IPS DF 4.7 (cell line): ENCODE measurements around the gene KLK10.
"Not testable (repeated sequence)": the region's sequence is repeated elsewhere in the genome, so short reads cannot be mapped to it uniquely, and the experiment has no call there.

Experiments
- DNase-seq: peaks from one replicate; pipeline ENCODE4 v3.0.0-alpha.2; 2013; ENCODE audit warnings: low spot score; ENCODE audit errors: extremely low read depth

KLK10 gene

DNA sequence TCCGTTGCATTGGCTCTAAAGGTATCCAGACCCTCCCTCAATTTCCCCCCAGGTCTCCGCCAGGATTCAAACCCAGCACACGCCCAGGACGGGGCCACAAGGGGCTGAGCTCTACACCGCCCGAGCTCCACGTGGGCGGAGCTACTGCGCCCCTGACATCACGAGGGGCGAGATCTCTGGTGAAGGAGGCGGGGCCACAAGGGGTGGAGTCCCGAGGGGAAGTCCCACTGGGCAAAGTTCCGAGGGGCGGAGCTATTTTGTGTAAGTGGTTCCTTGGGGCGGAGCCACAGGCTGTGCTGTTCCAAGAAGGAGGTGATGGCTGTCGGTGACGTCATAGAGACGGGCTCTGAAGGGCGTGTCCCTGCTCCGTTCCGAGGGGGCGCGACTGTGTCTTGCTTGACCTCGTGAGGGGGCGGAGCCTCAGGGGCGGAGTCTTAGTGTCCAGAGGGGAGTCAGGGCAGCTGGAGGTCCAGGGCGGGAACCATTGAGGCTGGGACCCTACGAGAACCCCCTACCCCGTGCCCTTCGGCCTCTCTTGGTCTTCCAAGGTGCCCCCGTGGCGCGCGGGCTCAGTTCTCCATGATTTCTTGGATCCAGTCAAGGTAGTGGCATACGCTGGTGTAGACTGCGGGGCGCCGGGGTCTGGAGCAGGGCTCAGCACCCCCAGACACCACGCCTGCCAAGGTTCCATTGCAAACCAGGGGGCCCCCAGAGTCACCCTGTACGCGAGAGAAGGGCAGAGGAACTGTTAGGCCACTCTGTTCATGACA lies 16.8 kb downstream of the KLK10 start:
- DNase-seq = no peak

DNA sequence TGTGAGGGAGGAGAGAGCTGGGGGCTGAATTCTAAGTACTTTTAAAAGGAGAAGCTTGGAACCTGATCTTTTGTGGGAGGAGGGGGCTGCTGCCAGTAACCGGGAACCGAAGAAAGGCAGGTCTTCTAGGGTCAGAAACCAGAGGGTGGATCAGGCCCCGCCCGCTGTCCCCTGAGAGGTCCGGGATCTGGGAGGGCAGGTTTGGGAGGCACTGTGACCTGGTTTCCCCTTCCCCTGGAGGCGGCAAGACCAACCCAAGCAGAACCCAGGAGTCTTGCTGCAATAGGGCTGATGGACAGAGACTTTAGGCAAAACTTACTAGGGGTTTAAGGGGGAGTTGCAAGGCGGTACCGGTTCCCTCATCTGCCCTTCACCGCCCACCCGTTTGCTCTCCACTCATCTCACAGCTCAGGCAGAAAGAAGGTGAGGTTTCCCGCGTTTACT lies 17.4 kb downstream of the KLK10 start:
- no peak for DNase-seq

DNA sequence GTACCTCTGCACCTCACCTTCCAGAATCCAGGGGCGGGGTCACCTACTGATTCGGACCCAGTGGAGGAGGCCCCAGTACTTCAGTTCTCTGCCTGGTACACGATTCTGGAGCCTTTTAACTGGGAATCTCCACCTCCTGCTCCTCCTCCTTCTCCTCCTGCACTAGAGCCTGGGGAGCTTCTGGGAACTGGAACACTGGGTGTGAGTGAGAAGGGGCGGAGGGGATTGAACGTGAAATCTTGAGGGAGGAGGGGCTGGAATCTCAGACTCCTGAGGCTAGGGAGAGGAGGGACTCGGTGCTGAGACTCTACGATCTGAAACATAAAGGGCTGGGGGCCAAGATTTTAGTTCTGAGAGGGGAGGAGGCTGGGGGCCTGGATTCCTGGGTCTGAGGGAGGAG lies 18.0 kb downstream of the KLK10 start, which contains the start of gene KLK8:
TSS of gene KLK8 (minus strand) at position 90 of the 400 bp plus-strand sequence. CDS start 437 bp downstream, outside the sequence.
- DNase-seq = no peak

DNA sequence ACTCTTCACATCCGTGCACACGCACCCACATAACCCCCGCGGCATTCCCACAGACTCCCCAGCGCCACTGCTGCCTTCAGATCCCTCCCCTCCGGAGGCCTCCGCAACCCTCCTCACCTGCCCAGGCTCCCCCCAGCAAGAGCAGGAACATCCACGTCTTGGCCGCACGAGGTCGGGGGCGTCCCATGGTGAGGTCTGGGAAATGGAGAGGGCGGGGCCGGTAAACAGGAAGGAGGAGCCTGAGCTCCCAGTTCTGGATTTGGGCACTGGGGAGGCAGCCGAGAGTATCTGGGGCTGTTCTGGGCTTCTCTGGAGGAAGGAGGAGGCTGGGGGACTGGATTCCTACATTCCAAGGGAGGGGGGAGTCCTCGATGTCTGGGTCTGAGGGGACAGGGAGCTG lies 18.5 kb downstream of the KLK10 start:
- no peak for DNase-seq

DNA sequence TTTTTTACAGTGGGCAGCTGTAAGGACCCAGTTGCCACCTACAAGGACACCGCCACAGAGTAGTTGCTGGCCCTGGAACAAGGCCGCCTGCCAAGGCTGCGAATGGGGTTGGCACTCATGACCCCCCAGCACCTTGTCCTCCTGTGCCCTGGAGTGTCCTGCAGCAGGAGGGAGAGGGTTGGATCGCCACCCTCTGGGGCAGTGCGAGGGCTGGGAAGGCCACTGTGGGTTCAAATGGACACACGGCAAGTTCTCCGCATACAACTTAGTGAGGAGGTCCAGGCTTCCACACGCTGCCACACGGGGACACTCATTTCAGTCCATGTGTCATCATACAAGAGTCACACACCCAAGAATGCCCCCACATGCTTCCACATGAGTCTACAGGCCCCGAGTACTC lies 19.1 kb downstream of the KLK10 start:
- DNase-seq = no peak

DNA sequence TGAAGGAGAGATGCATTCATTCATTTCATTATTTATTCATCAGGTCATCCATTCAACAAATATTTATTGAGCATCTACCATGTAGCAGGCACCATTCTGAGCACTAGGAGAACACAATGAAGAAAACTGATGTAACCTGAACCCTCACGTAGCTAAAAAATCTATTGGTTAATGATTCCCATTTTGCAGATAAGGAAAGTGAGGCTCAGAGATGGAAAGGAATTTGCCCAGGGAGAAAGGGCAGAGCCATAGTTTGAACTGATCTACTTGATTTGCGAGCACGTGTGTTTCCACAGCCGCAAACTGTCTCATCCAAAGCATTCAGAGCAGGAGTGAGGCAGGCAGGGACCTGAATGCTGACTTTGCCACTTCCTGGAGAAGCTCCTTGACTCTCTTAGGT lies 20.8 kb downstream of the KLK10 start:
- DNase-seq = no peak

DNA sequence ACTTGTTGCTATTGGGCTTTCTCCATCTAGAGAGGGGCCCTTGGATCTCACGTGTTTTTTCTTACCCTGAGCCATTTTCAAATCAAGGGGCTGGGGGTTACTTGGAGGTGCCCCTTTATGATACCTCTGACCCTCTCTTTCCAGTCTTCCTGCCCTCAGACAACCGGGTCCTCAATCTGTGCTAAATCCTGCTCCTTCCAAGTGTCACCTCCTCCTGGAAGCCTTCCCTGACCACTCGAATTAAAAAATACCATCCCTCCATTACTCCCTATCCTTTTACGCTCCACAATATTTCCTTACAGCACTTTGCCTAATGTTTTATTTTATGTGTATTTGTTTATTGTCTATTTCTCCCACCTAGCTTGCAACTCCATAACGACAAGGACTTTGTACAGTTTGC lies 21.4 kb downstream of the KLK10 start:
- no peak for DNase-seq

DNA sequence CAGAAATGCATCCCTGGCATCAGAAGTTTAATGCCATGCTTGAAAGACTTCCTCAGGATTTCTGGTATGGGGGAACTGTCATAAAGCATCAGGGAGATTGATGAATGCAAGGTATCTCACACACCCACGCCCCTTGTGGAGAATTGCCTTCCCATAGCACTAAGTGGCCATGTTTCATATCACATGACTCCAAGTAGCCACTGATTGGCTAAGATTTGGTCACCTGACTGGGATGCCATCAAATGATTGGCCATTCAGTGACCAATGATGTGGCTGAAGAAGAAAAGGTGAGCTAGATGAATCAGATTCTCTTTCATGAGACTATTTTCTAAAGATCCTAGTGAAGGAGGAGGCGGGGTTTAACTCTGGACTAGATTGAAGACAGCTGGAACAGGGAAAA lies 25.4 kb downstream of the KLK10 start:
- DNase-seq = no peak

DNA sequence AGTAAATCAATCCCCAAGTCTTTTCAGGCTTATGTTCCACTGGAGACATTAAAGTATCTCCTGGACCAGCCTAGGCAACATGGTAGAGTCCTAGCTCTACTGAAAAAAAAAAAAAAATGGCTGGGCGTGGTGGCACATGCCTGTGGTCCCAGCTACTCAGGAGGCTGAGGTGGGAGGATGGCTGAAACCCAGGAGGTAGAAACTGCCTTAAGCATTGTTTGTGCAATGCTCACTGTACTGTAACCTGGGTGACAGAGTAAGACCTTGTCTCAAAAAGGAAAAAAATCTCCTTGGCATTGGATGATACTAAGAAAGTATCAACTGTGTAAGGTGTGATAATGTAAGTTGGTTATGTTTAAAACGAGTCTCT lies 26.9 kb downstream of the KLK10 start:
- DNase-seq = no peak

DNA sequence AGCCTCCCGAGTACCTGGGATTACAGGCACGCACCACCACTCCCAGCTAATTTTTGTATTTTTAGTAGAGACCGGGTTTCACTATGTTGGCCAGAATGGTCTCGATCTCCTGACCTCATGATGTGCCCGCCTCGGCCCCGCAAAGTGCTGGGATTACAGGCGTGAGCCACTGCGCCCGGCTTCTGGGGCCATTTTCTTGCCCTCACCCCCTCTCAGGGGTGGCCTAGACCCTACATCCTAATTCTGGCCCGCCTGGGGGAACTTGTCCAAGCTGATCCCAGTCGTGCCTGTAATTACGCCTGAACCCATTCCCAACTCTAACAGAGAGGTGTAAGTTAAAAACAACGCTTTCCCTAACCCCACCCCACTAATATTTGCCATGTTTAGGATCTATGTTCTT lies 35.1 kb downstream of the KLK10 start:
- DNase-seq = not testable (repeated sequence)

DNA sequence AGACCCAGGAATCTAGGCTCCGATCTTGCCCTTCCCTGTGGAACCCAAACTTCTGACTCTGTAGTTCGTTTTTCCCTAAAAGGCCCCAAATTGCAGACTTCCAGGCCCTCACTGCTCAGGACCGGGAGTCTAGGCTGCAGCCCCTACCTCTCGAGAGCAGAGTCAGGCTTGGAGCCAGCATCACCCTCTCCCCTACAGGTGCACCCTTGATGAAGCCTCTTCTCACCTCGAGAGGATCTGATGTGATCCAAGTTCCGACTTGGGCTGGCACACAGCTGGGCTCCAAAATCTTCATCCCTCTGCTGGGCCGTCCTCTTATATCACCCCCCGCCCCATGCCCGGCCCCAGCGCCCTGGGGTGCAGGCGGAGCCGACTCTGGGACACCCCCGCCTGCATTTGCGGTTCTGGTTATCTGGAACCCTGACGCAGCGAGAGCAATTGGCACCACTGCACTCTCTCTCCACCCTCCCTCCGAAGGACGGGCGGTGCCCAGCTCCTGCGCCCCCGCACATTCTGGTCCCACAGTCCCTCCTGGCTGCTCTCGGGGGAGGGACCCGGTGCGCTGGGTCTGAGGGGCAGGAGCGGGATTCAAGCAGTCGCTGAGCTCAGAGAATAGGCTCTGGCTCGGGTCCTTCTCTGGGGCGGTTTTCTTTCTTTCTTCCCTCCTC lies 35.8 kb downstream of the KLK10 start, which contains the start of gene KLK7:
TSS of gene KLK7 (minus strand) at position 293 of the 668 bp plus-strand sequence. CDS start 1,518 bp downstream, outside the sequence.
- no peak for DNase-seq

DNA sequence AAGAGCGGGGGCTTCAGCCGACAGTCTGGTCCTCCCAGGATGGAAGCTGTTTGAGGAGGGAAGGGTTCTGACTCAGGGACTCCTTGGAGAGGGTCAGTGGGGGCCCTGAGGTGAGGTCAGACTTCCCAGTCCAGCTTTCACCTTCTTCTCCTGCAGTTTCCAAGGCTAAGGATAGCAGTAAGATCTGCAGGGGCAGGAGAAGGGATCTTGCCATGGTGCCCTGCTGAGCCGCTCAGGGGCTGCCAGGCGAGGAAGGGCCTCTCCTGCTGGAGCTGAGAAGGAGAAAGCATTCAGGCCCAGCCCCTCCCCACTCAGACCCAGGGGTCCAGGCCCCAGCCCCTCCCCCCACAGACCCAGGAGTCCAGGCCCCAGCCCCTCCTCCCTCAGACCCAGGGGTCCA lies 37.3 kb downstream of the KLK10 start:
- DNase-seq = no peak

DNA sequence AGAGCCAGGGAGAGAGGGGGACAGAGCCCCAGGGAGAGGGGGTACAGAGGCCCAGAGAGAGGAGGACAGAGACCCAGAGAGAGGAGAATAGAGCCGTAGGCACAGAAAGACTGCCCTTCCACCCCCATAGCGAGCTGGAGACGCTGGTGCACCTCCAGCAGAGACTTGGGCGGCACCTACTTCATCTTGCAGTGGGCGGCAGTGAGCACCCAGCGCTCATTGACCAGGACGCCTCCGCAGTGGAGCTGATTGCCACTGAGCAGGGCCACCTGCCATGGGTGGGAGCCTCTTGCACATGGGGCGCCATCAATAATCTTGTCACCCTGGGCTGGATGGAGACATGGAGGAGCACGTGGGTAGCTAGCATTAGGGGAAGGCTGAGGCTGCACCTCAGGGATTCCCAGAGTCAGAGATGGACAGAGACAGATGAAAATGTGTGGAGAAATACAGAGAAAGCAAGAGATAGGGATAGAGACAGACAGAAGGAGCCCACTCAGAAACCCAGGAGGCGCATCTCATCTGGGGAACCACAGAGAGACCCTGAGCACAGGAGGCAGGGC lies 37.8 kb downstream of the KLK10 start:
- no peak for DNase-seq

DNA sequence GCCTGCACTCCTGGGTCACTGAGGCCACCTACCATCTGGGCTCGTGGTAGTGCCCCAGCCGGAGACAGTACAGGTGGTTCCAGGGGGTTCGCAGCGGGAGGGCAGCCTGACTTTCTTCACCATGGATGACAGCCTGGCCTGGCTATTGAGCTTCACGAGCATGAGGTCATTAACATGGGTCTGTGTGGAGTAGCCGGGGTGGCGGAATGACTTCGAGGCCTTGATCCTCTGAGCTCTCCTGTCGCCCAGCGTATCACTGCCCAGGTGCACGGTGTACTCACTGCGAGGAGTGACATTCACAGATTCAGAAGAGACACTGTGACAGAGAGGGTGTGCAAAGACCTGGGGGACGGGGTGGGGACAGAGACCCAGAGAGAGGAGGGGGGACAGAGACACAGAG lies 39.3 kb downstream of the KLK10 start:
- no peak for DNase-seq

DNA sequence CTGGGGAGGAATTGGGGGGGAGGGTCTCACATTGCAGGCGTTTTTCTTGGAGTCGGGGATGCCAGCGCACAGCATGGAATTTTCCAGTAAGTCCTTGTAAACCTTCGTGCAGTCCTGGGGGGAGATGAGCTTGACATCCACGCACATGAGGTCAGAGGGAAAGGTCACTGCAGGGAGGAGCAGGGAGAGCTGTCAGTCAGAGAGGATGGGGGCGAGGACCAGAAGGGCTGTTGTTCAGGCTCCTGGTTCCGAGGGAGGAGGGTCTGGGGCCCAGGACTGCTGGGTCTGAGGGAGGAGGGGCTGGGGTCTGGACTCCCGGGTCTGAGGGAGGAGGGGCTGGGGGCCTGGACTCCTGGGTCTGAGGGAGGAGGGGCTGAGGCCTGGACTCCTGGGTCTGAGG lies 39.8 kb downstream of the KLK10 start:
- no peak for DNase-seq

DNA sequence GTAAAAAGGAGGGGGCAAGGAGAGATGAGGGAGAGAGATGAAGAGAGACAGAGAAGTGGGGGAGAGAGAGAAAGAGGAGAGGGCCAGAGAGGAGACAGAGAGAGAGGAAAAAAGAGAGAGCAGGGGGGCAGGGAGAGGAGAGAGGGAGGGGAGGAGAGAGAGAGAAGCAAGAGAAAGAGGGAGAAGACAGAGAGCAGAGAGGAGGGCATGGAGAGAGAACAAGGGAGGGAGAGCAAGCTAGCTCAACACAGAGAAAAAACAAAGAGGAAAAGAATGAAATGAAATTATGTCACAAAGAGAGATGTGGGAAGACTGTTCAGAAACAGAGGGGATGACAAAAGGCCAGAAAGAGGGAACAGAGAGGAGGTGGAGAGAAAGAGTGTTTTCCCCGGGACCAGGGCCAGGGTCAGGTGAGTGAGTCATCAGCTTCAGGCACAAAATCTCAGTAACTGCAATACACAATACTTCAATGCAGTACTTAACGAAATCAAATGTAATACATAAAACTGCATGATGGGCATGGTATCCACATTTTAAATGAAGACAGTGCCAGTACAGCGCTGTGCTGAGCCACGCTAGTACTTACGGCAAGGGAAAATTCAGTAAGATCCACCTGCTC lies 40.6 kb downstream of the KLK10 start:
- DNase-seq = no peak

DNA sequence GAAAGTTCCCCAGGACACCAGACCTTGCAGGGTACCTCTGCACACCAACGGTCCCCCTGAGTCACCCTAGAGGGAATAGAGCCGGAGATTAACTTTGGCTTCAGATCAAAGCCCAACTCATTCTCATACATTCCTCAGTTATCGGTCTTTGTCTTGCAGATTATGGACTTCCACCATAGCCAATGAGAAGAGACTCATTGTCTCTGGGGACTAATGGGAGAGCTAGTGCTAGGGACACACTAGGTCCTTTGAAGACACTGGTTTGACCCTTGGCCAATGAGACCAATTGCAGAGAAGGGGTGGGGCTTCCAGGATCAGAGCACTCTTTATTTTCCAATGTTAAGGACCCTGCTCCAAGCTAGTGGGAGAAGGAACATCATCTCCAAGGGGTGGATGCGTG lies 41.9 kb downstream of the KLK10 start:
- no peak for DNase-seq

DNA sequence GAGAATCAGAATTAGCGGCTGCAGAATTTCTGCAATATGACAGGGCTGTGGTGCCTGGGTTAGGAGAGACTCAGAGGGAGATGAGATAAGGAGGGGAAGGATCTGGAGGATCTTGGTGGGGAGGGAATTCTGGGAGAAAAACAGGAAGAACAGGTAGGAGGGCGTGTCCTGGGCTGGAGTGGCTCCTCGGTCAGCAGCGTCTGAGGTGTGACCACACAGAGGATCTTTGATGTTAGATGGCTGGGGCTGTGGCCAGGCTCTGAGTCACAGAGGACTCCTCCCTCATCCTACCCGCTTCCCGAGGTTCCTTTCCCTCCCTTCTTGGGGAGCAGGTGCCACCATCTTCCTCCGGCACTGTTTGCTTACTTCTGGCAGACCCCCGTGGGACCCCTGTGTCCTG lies 43.7 kb downstream of the KLK10 start:
- no peak for DNase-seq

DNA sequence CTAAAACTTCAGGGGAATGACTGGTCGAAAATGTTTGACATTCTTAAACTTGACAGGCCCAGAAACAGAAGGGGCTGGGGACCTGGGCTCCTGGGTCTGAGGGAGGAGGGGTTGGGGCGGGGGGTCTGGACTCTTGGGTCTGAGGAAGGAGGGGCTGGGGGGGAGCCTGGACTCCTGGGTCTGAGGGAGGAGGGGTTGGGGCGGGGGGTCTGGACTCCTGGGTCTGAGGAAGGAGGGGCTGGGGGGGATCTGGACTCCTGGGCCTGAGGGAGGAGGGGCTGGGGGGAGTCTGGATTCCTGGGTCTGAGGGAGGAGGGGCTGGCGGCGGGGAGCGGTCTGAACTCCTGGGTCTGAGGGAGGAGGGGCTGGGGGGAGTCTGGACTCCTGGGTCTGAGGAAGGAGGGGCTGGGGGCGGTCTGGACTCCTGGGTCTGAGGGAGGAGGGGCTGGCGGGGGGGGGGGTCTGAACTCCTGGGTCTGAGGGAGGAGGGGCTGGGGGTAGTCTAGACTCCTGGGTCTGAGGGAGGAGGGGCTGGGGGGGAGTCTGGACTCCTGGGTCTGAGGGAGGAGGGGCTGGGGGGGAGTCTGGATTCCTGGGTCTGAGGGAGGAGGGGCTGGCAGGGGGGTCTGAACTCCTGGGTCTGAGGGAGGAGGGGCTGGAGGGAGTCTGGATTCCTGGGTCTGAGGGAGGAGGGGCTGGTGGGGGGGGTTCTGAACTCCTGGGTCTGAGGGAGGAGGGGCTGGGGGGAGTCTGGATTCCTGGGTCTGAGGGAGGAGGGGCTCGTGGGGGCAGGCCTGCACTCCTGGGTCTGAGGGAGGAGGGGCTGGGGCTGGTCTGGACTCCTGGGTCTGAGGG lies 44.6 kb downstream of the KLK10 start:
- no peak for DNase-seq

DNA sequence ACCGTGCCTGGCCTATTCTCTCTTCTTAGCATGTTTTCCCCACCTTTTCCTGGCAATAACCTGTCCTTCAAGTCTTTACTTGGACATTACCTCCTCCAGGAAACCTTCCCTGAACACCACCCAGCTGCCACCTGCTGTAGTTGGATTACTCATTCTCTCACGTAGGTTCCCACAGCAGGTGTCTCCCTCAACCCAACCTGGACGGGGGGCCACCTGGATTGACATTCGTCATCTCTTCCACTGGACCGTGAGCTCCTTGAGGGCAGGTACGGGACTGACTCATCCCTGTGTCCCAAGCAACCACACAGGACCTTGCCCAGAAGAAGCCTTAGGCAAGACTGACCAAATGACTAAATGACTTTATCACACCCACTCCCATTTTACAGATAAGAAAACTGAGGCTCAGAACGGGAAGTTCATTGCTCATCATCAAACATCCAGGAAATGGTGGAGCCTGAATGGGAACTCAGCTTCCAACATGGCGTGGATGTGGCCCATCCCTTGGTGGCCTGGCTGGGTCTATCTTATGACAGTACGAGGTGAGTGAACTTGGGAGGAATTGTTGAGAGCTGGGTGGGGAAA lies 46.6 kb downstream of the KLK10 start:
- no peak for DNase-seq

DNA sequence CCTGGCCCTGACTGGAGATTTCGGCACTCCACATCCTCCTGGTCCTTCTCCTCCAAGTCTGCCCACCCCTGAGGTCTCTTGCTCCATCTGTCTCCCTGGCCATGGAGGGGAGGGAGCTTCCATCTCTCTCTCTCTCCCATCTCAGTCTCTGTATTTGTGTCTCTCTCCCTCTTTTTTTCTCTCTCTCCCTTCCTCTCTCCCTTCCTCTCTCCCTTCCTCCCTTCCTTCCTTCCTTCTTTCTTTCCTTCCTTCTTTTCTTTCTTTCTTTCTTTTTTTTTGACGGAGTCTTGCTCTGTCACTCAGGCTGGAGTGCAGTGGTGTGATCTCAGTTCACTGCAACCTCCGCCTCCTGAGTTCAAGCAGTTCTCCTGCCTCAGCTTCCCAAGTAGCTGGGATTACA lies 49.7 kb downstream of the KLK10 start:
- DNase-seq = not testable (repeated sequence)
